ENCODE results near the gene DCUN1D4. TPM values are rescaled to one million over a fixed set of nuclear protein-coding genes. Genes with fewer than 3 reads are reported as not detected.

DCUN1D4 gene
- total RNA-seq, 1 experiment from 2014 or later, result 151 TPM

Other genes starting within 250 kb of the DCUN1D4 start
- 0.07 and 0.59 TPM in 2 replicates for gene LRRC66, start 177.2 kb downstream of the DCUN1D4 start, total RNA-seq (2014; rRNA removed; shearing (Covaris generic); ENCODE audit: low replicate concordance)
- gene SGCB, start 195.1 kb downstream of the DCUN1D4 start, total RNA-seq (2014; rRNA removed; shearing (Covaris generic); ENCODE audit: low replicate concordance), result 29.4 and 41.6 TPM in 2 replicates
- 0.02 TPM in 1 of 2 replicates, not detected in the other for gene SPATA18, start 208.2 kb downstream of the DCUN1D4 start, total RNA-seq (2014; rRNA removed; shearing (Covaris generic); ENCODE audit: low replicate concordance)